Measurements from ENCODE around the gene TRA2A. TPM values are rescaled to one million over a fixed set of nuclear protein-coding genes. Genes with fewer than 3 reads are reported as not detected.

TRA2A gene
- total and polyA plus RNA-seq, 12 donors, result 13.2 to 190 (median 62.5) TPM

DNA sequence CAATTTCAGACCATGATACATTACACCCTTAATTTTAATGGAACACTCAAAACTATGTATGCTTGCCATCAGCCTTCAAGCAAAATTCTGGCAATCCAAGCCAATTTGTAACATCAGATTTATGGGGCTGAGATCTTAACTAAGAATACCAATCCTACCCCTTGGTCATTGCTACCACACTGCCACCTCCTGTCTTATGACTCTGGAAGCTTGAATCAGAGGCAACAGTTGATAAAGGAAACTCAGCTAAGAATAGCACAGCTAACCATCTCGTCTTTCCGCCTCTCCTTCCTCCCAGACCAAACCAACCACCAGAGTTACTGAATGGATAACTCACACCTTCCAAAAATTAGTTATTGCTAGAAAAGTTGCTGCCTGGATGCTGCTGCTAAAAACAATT, 68.9 kb downstream of the TRA2A start:
- Histone ChIP-seq H3K27ac (no peak overlapping the region), H3K27me3 (peaks cover 73% of the 10 kb centered on the region), H3K4me1 (replicated peaks in 1 of 2) (peaks cover 0 to 3% of the 10 kb centered on the region in 2 donors), H3K4me3 (no peak overlapping the region), H3K36me3 (replicated peaks in 1 of 2) (no peaks in the 10 kb centered on the region), H3K9me3 (replicated peaks in 1 of 3) (no peaks in the 10 kb centered on the region)
- DNase-seq, result peak in 1 of 7 donors; percentile 16
- WGBS, 4 donors, result 8 to 21% (median 14%) methylated on average over 2 of the region's 2 CpGs
- no peak for TF ChIP-seq POLR2A (IDR thresholded peaks at IDR 0.05)
- TF ChIP-seq, protein P1, sequence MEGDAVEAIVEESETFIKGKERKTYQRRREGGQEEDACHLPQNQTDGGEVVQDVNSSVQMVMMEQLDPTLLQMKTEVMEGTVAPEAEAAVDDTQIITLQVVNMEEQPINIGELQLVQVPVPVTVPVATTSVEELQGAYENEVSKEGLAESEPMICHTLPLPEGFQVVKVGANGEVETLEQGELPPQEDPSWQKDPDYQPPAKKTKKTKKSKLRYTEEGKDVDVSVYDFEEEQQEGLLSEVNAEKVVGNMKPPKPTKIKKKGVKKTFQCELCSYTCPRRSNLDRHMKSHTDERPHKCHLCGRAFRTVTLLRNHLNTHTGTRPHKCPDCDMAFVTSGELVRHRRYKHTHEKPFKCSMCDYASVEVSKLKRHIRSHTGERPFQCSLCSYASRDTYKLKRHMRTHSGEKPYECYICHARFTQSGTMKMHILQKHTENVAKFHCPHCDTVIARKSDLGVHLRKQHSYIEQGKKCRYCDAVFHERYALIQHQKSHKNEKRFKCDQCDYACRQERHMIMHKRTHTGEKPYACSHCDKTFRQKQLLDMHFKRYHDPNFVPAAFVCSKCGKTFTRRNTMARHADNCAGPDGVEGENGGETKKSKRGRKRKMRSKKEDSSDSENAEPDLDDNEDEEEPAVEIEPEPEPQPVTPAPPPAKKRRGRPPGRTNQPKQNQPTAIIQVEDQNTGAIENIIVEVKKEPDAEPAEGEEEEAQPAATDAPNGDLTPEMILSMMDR (IDR thresholded peaks at IDR 0.05), result peak in 2 of 6 experiments; percentile 21 to 22
- intact Hi-C loops (cut with DNase I), result no loop called here

DNA sequence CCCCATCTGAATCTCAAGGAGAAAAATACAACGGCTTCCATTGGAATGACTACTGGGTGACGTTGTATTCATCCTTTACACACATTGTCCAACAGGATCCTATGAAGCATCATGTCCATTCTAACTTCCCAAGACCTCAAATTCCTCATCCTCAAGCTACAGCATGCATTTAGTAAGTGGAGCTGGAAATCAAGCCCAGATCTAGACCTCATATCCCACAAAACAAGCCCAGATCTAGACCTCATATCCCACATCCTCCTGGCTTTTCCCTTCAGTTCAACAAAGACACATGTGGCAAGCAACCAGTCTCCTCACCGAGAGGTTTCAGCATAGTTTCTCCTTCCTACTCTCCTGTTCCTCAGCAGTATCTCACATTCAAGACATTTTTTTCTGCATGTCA, 73.7 kb downstream of the TRA2A start:
- Histone ChIP-seq H3K27ac (no peak overlapping the region), H3K36me3 (replicated peaks in 1 of 2) (no peaks in the 10 kb centered on the region), H3K27me3 (peaks cover 27% of the 10 kb centered on the region), H3K9me3 (replicated peaks in 1 of 3) (no peaks in the 10 kb centered on the region), H3K4me3 (no peak overlapping the region), H3K4me1 (replicated peaks in 1 of 2) (no peaks in the 10 kb centered on the region)
- DNase-seq, result no peak
- no peak for TF ChIP-seq POLR2A (IDR thresholded peaks at IDR 0.05)
- TF ChIP-seq, protein P1 (IDR thresholded peaks at IDR 0.05), result no peak
- intact Hi-C loops (cut with DNase I), result no loop called here
- 68 to 89% (median 82%) methylated on average over 3 of the region's 3 CpGs for WGBS, 4 donors

DNA sequence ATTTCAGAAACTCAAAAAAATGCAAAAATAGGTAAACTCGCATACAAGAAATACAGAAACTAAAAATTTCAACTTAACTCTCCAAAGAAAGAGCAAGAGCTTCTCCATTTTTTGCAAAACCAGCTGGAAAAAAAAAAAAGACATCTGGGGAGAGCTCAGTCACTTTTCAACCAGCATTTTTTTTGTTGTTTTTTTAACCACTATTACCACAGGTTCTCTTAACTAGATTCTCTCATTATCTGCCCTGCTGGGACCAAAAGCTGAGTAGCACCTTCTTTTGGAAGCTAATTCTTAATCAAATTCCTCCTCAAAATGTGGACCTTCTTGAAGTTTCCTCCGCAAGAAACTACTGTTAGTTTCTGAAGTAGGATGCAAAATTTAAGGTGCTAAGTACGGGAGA, 75.7 kb downstream of the TRA2A start:
- no peak overlapping the region for H3K27ac ChIP-seq
- no peak overlapping the region for H3K4me3 ChIP-seq
- TF ChIP-seq, protein P1 (IDR thresholded peaks at IDR 0.05), result no peak
- TF ChIP-seq POLR2A (IDR thresholded peaks at IDR 0.05), result no peak
- peaks cover 11% of the 10 kb centered on the region for H3K27me3 ChIP-seq
- 84 to 89% (median 87%) methylated on average over 3 of the region's 3 CpGs for WGBS, 4 donors
- intact Hi-C loops (cut with DNase I), result no loop called here
- no peaks in the 10 kb centered on the region for H3K4me1 ChIP-seq (replicated peaks in 1 of 2)
- no peak for DNase-seq
- no peaks in the 10 kb centered on the region for H3K9me3 ChIP-seq (replicated peaks in 1 of 3)
- no peaks in the 10 kb centered on the region for H3K36me3 ChIP-seq (replicated peaks in 1 of 2)

DNA sequence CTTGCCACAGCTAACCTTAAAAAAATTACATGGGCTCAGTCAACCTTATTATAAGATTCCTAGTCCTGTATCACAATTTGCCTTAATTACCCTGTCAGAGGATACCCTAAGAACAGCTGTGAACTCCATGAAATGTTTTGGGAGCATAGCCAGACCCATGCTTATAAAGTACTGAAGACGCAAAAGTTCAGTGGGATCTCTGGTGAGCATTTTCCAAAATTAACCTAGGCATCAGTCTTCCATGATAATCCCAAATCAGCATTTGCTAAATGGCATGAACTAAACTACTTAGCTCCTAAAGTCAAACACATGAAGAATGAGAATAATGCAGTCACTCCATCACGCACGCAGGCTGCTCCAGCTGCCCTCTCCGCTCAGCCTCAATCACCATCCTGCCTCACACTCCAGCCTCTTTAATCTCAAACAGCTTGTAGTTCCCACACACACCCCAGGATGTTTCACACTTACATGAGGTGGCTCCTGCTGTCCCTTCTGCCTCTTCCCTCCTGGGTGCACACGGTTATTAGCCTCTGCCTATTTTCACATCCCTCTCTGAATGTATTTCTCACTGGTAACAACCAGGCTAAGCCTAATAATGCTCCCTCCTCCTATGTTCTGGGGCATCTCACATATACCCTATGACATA, 76.8 kb downstream of the TRA2A start:
- no peaks in the 10 kb centered on the region for H3K36me3 ChIP-seq (replicated peaks in 1 of 2)
- no peak for DNase-seq
- intact Hi-C loops (cut with DNase I), result no loop called here
- no peak for TF ChIP-seq POLR2A (IDR thresholded peaks at IDR 0.05)
- TF ChIP-seq, protein P1 (IDR thresholded peaks at IDR 0.05), result no peak
- no peaks in the 10 kb centered on the region for H3K4me1 ChIP-seq (replicated peaks in 1 of 2)
- no peaks in the 10 kb centered on the region for H3K9me3 ChIP-seq (replicated peaks in 1 of 3)
- no peak overlapping the region for H3K27ac ChIP-seq
- H3K4me3 ChIP-seq, result no peak overlapping the region
- H3K27me3 ChIP-seq, result peaks cover 5% of the 10 kb centered on the region
- 81 to 85% (median 85%) methylated on average over 5 of the region's 5 CpGs for WGBS, 4 donors

Small RNA genes lying within 50 kb of the gene (small RNA-seq; reads per million reads assigned to genes)
- gene AC079780.1 (0 reads per million in 2 donors), gene RF00019 (0 reads per million in 2 donors)

Other genes starting within 250 kb of the TRA2A start
- gene MALSU1, start 232.6 kb downstream of the TRA2A start, total RNA-seq, result 100 to 1,000 TPM in 2 of 9 donors, 10 to 100 TPM in 7; 65.3 to 120 (median 83.4) TPM
- gene MALSU1, start 232.6 kb downstream of the TRA2A start, polyA plus RNA-seq, result 10 to 100 TPM; 31.7 to 68.7 (median 32.6) TPM
- 10 to 100 TPM in 1 of 9 donors, 1 to 10 TPM in 2, under 1 TPM in 4, not detected in 2; 0.14 to 67.4 (median 0.75) TPM for gene IGF2BP3, start 61.5 kb downstream of the TRA2A start, total RNA-seq
- gene IGF2BP3, start 61.5 kb downstream of the TRA2A start, polyA plus RNA-seq, result under 1 TPM in 2 of 3 donors, not detected in 1; 0.03 to 0.09 TPM
- gene CCDC126, start 65.4 kb upstream of the TRA2A start, total RNA-seq, result 10 to 100 TPM in 6 of 9 donors, 1 to 10 TPM in 3; 7.9 to 48.0 (median 11.2) TPM
- gene CCDC126, start 65.4 kb upstream of the TRA2A start, polyA plus RNA-seq, result 10 to 100 TPM in 1 of 3 donors, 1 to 10 TPM in 2; 1.7 to 12.4 (median 2.8) TPM
- 1 to 10 TPM; 1.3 to 5.2 (median 4.3) TPM for gene FAM221A, start 148.2 kb upstream of the TRA2A start, total RNA-seq
- gene FAM221A, start 148.2 kb upstream of the TRA2A start, polyA plus RNA-seq, result 1 to 10 TPM; 4.3 to 5.6 (median 5.2) TPM
- under 1 TPM in 6 of 9 donors, not detected in 3; 0.22 to 0.78 (median 0.40) TPM for gene STK31, start 178.2 kb upstream of the TRA2A start, total RNA-seq
- gene STK31, start 178.2 kb upstream of the TRA2A start, polyA plus RNA-seq, result under 1 TPM in 2 of 3 donors, not detected in 1; 0.27 to 0.40 TPM